ENCODE measurements around the gene TEKT1.
"Not testable (repeated sequence)": the region's sequence is repeated elsewhere in the genome, so short reads cannot be mapped to it uniquely, and the experiment has no call there.

- not testable (repeated sequence) for TF ChIP-seq CTCF, EP300 (IDR thresholded peaks at IDR 0.05)
Observed at GRCh38 chr17:6875276-6875675, 43.7 kb upstream of the TEKT1 start.
